ENCODE measurements around the gene PRPF19.

Gene PRPF19

GRCh38 chr11:60844045-60844869, 62.1 kb downstream of the PRPF19 start:
- peak overlapping the region; percentile 14; the same call in 1 of the 2 replicates for H3K27ac ChIP-seq
- CTCF ChIA-PET = interaction anchor here (3.6 kb wide), 1 partner anchor 13 kb away, joined by 14 read pairs; no protein-coding TSS in a partner anchor
- no peak for TF ChIP-seq CTCF (conservative IDR thresholded peaks at IDR 0.05; ENCODE audit: low read depth)
- POLR2A ChIA-PET (ENCODE audit: low non-redundant PET) = no interaction called here
- DNase-seq (ENCODE audit: low spot score) = no peak

- H3K27ac ChIP-seq = peak overlapping the region; percentile 67
- no peak for TF ChIP-seq CTCF (conservative IDR thresholded peaks at IDR 0.05; ENCODE audit: low read depth)
- CTCF ChIA-PET = interaction anchor here (3.6 kb wide), 1 partner anchor 12 kb away, joined by 14 read pairs; no protein-coding TSS in a partner anchor
- no peak for DNase-seq (ENCODE audit: low spot score)
- POLR2A ChIA-PET (ENCODE audit: low non-redundant PET) = no interaction called here
Observed at GRCh38 chr11:60842668-60843600, 63.5 kb downstream of the PRPF19 start.

GRCh38 chr11:60841797-60842667, 64.4 kb downstream of the PRPF19 start, which contains the start of gene CCDC86:
Gene CCDC86, plus strand, starts transcription at chr11:60842113. Its CDS starts 12 bp downstream, at chr11:60842125.
- ChIA-PET CTCF (interaction anchor here (1.9 to 3.6 kb wide), 2 partner anchors 11 kb away, joined by 8 to 14 read pairs; no protein-coding TSS in a partner anchor), POLR2A (ENCODE audit: low non-redundant PET) (no interaction called here)
- peak within 1 kb of the TSS; percentile 67 for H3K27ac ChIP-seq
- DNase-seq (ENCODE audit: low spot score) = peak; percentile 100
- no peak for TF ChIP-seq CTCF (conservative IDR thresholded peaks at IDR 0.05; ENCODE audit: low read depth)

All from RWPE1 (cell line).